Stimulated activated CD4-positive, alpha-beta T cell treated with anti-CD3 and anti-CD28 coated beads, Interleukin-1b, Interleukin-23, amount 100 ng/mL, for 48 hours (primary cell): ENCODE measurements around the gene NPAS2.

Experiments used
- DNase-seq: peaks from one replicate; pipeline ENCODE4 v3.0.0-alpha.2; 2020

Gene NPAS2

GRCh38 chr2:100976061-100976460 lies 156.1 kb downstream of the NPAS2 start:
- no peak for DNase-seq

GRCh38 chr2:100976645-100977391 lies 156.9 kb downstream of the NPAS2 start:
- DNase-seq: no peak

- DNase-seq: no peak
Observed at GRCh38 chr2:100977511-100977910, 157.6 kb downstream of the NPAS2 start.

- no peak for DNase-seq
Observed at GRCh38 chr2:100978582-100979191, 158.7 kb downstream of the NPAS2 start.

GRCh38 chr2:100980046-100980445 lies 160.1 kb downstream of the NPAS2 start:
- no peak for DNase-seq

- DNase-seq: no peak
Observed at GRCh38 chr2:100981011-100981410, 161.1 kb downstream of the NPAS2 start.

GRCh38 chr2:100982431-100982861 lies 162.5 kb downstream of the NPAS2 start:
- no peak for DNase-seq

- DNase-seq: no peak
Observed at GRCh38 chr2:100983201-100983600, 163.3 kb downstream of the NPAS2 start.

- no peak for DNase-seq
Observed at GRCh38 chr2:100983684-100984310, 163.9 kb downstream of the NPAS2 start.

- DNase-seq: peak; percentile 77
Observed at GRCh38 chr2:100984892-100985307, 165.0 kb downstream of the NPAS2 start.

- DNase-seq: no peak
Observed at GRCh38 chr2:100986157-100986556, 166.2 kb downstream of the NPAS2 start.

GRCh38 chr2:100987536-100987935 lies 167.6 kb downstream of the NPAS2 start:
- no peak for DNase-seq

- no peak for DNase-seq
Observed at GRCh38 chr2:100987974-100988373, 168.0 kb downstream of the NPAS2 start.

- DNase-seq: no peak
Observed at GRCh38 chr2:100988630-100989417, 168.9 kb downstream of the NPAS2 start.

- no peak for DNase-seq
Observed at GRCh38 chr2:100989666-100990065, 169.7 kb downstream of the NPAS2 start.

- no peak for DNase-seq
Observed at GRCh38 chr2:100990166-100990565, 170.2 kb downstream of the NPAS2 start.

- DNase-seq: no peak
Observed at GRCh38 chr2:100990650-100991403, 170.9 kb downstream of the NPAS2 start.

GRCh38 chr2:100991404-100991773 lies 171.4 kb downstream of the NPAS2 start:
- DNase-seq: no peak

- no peak for DNase-seq
Observed at GRCh38 chr2:100992262-100992661, 172.3 kb downstream of the NPAS2 start.

GRCh38 chr2:100993294-100993693 lies 173.4 kb downstream of the NPAS2 start:
- no peak for DNase-seq

GRCh38 chr2:100995309-100996075 lies 175.6 kb downstream of the NPAS2 start:
- no peak for DNase-seq
